MM.1S (cell line): ENCODE data around the gene TMC1.

Source experiments
- DNase-seq: peaks from one replicate; pipeline ENCODE4 v3.0.0-alpha.2; 2015
- H2AFZ ChIP-seq: fragments of 300-600 bp; sonication (generic); 2 replicates; pipeline ENCODE4 v1.6.0; 2016; ENCODE audit warnings: antibody characterized with exemption, low read length
- H3F3A ChIP-seq: fragments of 300-600 bp; sonication (generic); 2 replicates; pipeline ENCODE4 v1.6.1; 2016; ENCODE audit warnings: mild to moderate bottlenecking, antibody characterized with exemption, low read length, moderate library complexity, mixed read lengths; ENCODE audit not compliant: insufficient read depth
- H3K27ac ChIP-seq: fragments of 300-600 bp; sonication (generic); 2 replicates; pipeline ENCODE4 v1.5.1; 2016; ENCODE audit warnings: mild to moderate bottlenecking, low read length
- H3K27me3 ChIP-seq: fragments of 300-600 bp; sonication (generic); replicated peaks from 2 replicates; pipeline ENCODE4 v1.6.0; 2016; ENCODE audit warnings: low read length; ENCODE audit not compliant: insufficient read depth
- H3K36me3 ChIP-seq: fragments of 300-600 bp; sonication (generic); replicated peaks from 2 replicates; pipeline ENCODE4 v1.6.1; 2016; ENCODE audit warnings: mild to moderate bottlenecking, low read length, mixed read lengths; ENCODE audit not compliant: insufficient read depth
- H3K4me1 ChIP-seq: fragments of 300-600 bp; sonication (generic); 2 replicates; pipeline ENCODE4 v1.6.1; 2016; ENCODE audit warnings: low read length, mixed read lengths
- H3K4me2 ChIP-seq: fragments of 300-600 bp; sonication (generic); 2 replicates; pipeline ENCODE4 v1.6.0; 2016; ENCODE audit warnings: low read depth, low read length
- H3K4me3 ChIP-seq: fragments of 300-600 bp; sonication (generic); 2 replicates; pipeline ENCODE4 v1.5.1; 2016; ENCODE audit warnings: low read length, mixed read lengths
- H3K79me2 ChIP-seq: fragments of 300-600 bp; sonication (generic); 2 replicates; pipeline ENCODE4 v1.6.1; 2016; ENCODE audit warnings: mixed run types, low read length, mixed read lengths
- H3K9ac ChIP-seq: fragments of 300-600 bp; sonication (generic); 2 replicates; pipeline ENCODE4 v1.6.1; 2016; ENCODE audit warnings: low read length, mixed read lengths
- H3K9me2 ChIP-seq: fragments of 300-600 bp; sonication (generic); replicated peaks from 2 replicates; pipeline ENCODE4 v1.6.1; 2016; ENCODE audit warnings: mild to moderate bottlenecking, low read length, mixed read lengths; ENCODE audit not compliant: insufficient read depth
- H3K9me3 ChIP-seq: fragments of 300-600 bp; sonication (generic); replicated peaks from 2 replicates; pipeline ENCODE4 v1.6.1; 2016; ENCODE audit warnings: mild to moderate bottlenecking, low read length, mixed read lengths; ENCODE audit not compliant: insufficient read depth
- H4K20me1 ChIP-seq: fragments of 300-600 bp; sonication (generic); 2 replicates; pipeline ENCODE4 v1.6.1; 2016; ENCODE audit warnings: mild to moderate bottlenecking, low read length, moderate library complexity, mixed read lengths; ENCODE audit not compliant: insufficient read depth
- EZH2 ChIP-seq: fragments of 300-600 bp; sonication (generic); optimal IDR thresholded peaks from 2 replicates; pipeline ENCODE3; 2017; ENCODE audit warnings: low read depth, mild to moderate bottlenecking, antibody characterized with exemption, low read length, mixed read lengths
- EZH2phosphoT487 ChIP-seq: fragments of 300-600 bp; sonication (generic); IDR thresholded peaks from 2 replicates; pipeline ENCODE4 v1.6.1; 2018; ENCODE audit warnings: antibody characterized with exemption, low read length
- TF ChIP-seq, protein P1 (sequence below): fragments of 300-600 bp; sonication (generic); IDR thresholded peaks from 2 replicates; pipeline ENCODE4 v1.5.1; 2016; ENCODE audit warnings: antibody characterized with exemption, low read length, mixed read lengths

Gene TMC1

DNA sequence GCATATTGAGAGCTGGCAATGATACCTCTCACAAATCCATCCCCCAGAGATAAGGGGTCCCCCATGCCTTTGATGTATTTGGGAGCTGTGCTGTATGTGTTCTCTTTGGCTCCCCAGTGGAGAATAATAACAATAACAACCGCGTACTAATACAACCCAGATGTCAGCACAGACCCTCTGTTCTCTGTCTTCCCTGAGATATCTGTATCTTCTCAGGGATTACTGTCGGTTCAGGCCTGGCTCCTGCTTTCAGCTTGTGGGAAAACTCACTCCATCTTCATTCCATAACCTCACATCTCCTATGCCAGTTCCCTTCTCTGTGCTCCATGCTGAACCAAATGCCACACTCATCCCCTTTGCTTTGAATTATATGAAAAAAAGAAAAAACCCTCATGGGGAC lies 76.2 kb downstream of the TMC1 start:
- no peaks in the 10 kb centered on the region for H3K79me2 ChIP-seq
- no peaks in the 10 kb centered on the region for H4K20me1 ChIP-seq
- H3K4me3 ChIP-seq = no peak overlapping the region
- no peaks in the 10 kb centered on the region for H3K9me3 ChIP-seq
- DNase-seq = no peak
- no peaks in the 10 kb centered on the region for H3K9me2 ChIP-seq
- no peaks in the 10 kb centered on the region for H3K4me1 ChIP-seq
- H3K27me3 ChIP-seq = no peaks in the 10 kb centered on the region
- no peaks in the 10 kb centered on the region for H3K36me3 ChIP-seq
- TF ChIP-seq EZH2phosphoT487 (no peak), EZH2 (no peak)
- H3K4me2 ChIP-seq = no peak overlapping the region
- no peak overlapping the region for H3K9ac ChIP-seq
- no peaks in the 10 kb centered on the region for H3F3A ChIP-seq
- H2AFZ ChIP-seq = no peak overlapping the region
- H3K27ac ChIP-seq = no peak overlapping the region

DNA sequence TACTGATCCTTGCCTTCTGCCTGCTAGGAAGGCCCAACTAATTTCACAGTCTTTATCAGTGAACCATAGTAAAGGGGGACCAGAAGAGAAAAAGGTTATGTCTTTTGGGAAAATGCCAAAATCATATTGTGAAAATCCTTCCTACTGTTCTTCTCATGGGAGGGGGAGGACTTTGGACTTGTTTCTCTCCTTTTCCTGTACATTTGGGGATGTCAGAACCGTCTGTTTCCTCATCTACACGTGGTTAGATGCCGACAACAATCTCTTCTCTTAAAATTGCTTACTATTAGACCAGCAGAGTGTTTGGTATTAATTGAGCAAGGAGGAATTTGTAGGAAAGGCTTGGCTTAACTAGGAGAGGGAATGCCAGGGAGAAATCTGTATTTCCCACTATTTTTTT lies 77.2 kb downstream of the TMC1 start:
- no peaks in the 10 kb centered on the region for H3K9me2 ChIP-seq
- no peaks in the 10 kb centered on the region for H3K36me3 ChIP-seq
- TF ChIP-seq EZH2 (no peak), EZH2phosphoT487 (no peak)
- TF ChIP-seq, protein P1, sequence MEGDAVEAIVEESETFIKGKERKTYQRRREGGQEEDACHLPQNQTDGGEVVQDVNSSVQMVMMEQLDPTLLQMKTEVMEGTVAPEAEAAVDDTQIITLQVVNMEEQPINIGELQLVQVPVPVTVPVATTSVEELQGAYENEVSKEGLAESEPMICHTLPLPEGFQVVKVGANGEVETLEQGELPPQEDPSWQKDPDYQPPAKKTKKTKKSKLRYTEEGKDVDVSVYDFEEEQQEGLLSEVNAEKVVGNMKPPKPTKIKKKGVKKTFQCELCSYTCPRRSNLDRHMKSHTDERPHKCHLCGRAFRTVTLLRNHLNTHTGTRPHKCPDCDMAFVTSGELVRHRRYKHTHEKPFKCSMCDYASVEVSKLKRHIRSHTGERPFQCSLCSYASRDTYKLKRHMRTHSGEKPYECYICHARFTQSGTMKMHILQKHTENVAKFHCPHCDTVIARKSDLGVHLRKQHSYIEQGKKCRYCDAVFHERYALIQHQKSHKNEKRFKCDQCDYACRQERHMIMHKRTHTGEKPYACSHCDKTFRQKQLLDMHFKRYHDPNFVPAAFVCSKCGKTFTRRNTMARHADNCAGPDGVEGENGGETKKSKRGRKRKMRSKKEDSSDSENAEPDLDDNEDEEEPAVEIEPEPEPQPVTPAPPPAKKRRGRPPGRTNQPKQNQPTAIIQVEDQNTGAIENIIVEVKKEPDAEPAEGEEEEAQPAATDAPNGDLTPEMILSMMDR = no peak
- no peak overlapping the region for H3K27ac ChIP-seq
- H3K4me3 ChIP-seq = no peak overlapping the region
- no peak overlapping the region for H3K9ac ChIP-seq
- no peaks in the 10 kb centered on the region for H4K20me1 ChIP-seq
- no peak for DNase-seq
- no peak overlapping the region for H2AFZ ChIP-seq
- H3K4me2 ChIP-seq = no peak overlapping the region
- no peaks in the 10 kb centered on the region for H3K79me2 ChIP-seq
- H3K4me1 ChIP-seq = no peaks in the 10 kb centered on the region
- no peaks in the 10 kb centered on the region for H3F3A ChIP-seq
- H3K9me3 ChIP-seq = no peaks in the 10 kb centered on the region
- H3K27me3 ChIP-seq = no peaks in the 10 kb centered on the region

DNA sequence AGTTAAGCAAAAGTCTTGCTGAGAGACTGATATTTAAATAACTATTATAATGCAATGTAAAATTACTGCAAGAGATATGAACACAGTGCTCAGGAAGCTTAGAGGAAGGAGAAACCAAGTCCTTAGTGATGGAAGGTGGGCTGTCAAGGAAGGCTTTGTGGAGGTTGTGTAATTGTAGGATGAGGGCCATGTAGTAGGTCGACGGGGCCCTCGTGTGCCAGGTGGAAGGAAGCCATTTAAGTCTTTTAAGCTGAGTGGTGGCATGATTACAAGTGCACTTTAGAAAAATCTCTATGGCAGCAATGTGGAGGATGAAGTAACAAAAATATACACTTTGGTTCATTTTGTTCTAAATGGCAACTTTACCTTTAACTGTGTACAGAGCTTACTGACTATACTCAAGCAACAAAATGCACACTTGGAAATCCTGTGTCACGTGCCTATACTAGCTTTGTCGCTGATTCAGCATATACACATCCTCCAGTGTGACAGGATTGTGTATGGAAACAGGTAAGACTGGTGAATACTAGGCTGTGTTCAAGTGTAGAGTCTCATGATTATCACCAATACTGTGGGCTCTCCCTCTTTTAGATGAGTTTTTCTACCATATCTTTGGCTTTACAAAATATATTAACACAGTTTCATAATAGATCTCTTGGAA lies 78.6 kb downstream of the TMC1 start:
- TF ChIP-seq EZH2 (no peak), EZH2phosphoT487 (no peak)
- TF ChIP-seq, protein P1 = no peak
- Histone ChIP-seq H3F3A (no peaks in the 10 kb centered on the region), H3K4me2 (no peak overlapping the region), H3K9ac (no peak overlapping the region), H3K79me2 (no peaks in the 10 kb centered on the region), H3K27me3 (no peaks in the 10 kb centered on the region), H3K9me3 (no peaks in the 10 kb centered on the region), H3K4me3 (no peak overlapping the region), H2AFZ (no peak overlapping the region), H3K9me2 (no peaks in the 10 kb centered on the region), H3K4me1 (no peaks in the 10 kb centered on the region), H3K36me3 (no peaks in the 10 kb centered on the region), H3K27ac (no peak overlapping the region), H4K20me1 (no peaks in the 10 kb centered on the region)
- no peak for DNase-seq

DNA sequence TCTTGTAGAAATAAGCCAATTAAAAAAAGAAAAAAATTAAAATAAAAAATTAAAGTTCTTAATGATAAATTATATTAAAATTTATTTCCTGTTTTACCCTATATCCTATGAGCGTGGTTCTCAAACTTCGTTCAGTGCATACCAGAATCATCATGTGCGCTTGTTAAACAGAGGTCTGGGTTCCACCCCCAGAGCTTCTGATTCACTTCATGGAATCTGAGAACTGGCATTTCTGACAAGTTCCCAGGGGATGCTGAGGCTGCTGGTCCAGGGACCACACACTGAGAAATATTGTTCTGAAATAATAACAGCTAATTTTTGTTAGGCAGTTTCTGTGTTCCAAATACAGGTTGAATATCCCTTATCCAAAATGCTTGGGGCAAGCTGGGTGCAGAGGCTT lies 79.3 kb downstream of the TMC1 start:
- Histone ChIP-seq H3K79me2 (no peaks in the 10 kb centered on the region), H3K4me1 (no peaks in the 10 kb centered on the region), H3K27me3 (no peaks in the 10 kb centered on the region), H4K20me1 (no peaks in the 10 kb centered on the region), H3K9me3 (no peaks in the 10 kb centered on the region), H3K36me3 (no peaks in the 10 kb centered on the region), H3K27ac (no peak overlapping the region), H3K4me3 (no peak overlapping the region), H3K4me2 (no peak overlapping the region), H2AFZ (no peak overlapping the region), H3F3A (no peaks in the 10 kb centered on the region), H3K9me2 (no peaks in the 10 kb centered on the region), H3K9ac (no peak overlapping the region)
- TF ChIP-seq EZH2 (no peak), EZH2phosphoT487 (no peak)
- TF ChIP-seq, protein P1 = no peak
- no peak for DNase-seq
